ENCODE data around the gene CERS3.

The CERS3 gene

GRCh38 chr15:100373120-100373896 is 155.4 kb downstream of the CERS3 start:
- DNase-seq: no peak

- DNase-seq: no peak
These were observed 156.0 kb downstream of the CERS3 start for GRCh38 chr15:100372739-100373119.

- DNase-seq: no peak
These were observed 173.4 kb downstream of the CERS3 start for GRCh38 chr15:100355342-100355741.

- no peak for DNase-seq
These were observed 175.3 kb downstream of the CERS3 start for GRCh38 chr15:100353449-100353848.

GRCh38 chr15:100350434-100351226 is 178.1 kb downstream of the CERS3 start:
- DNase-seq: no peak

All from CD4-positive, alpha-beta T cell treated with Interleukin-17A for 4 hours (primary cell).